Measurements from ENCODE around the gene GTF3C4. TPM values are rescaled to one million over a fixed set of nuclear protein-coding genes. Genes with fewer than 3 reads are reported as not detected.
"Not testable (repeated sequence)": the region's sequence is repeated elsewhere in the genome, so short reads cannot be mapped to it uniquely, and the experiment has no call there.

The GTF3C4 gene
- total RNA-seq, 1 donor from 2014 or later: 7.2 TPM

DNA sequence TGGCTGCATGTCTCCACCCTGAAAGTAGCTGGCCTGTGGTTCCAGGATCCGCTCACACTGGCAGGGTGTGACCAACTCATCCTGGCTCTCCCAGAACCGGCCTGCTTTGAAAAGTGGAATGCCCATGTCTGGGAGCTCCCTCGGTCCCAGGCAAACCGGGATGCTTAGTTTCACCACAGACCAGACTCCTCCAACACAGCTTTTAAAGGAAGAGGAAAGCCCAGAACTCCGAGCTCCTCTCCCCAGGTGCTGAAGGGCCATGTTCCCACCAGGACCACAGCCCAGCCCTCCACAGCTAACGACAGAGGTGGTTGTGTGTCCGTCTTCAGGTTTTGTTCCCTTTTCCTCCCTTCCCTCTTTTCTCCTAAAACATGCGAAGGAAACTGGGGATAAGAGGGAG lies 38.0 kb downstream of the GTF3C4 start:
- no peak for TF ChIP-seq CTCF (conservative IDR thresholded peaks at IDR 0.05; ENCODE audit: low read depth, low read length)
- DNase-seq (ENCODE audit: low read depth): no peak
- H3K4me3 ChIP-seq (ENCODE audit: low read depth, low read length): no peak overlapping the region

GRCh38 chr9:132708769-132709430 lies 38.6 kb downstream of the GTF3C4 start:
- no peak for TF ChIP-seq CTCF (conservative IDR thresholded peaks at IDR 0.05; ENCODE audit: low read depth, low read length)
- no peak overlapping the region for H3K4me3 ChIP-seq (ENCODE audit: low read depth, low read length)
- DNase-seq (ENCODE audit: low read depth): no peak

GRCh38 chr9:132710333-132710732 lies 40.1 kb downstream of the GTF3C4 start:
- H3K4me3 ChIP-seq (ENCODE audit: low read depth, low read length): no peak overlapping the region
- no peak for TF ChIP-seq CTCF (conservative IDR thresholded peaks at IDR 0.05; ENCODE audit: low read depth, low read length)
- no peak for DNase-seq (ENCODE audit: low read depth)

GRCh38 chr9:132711152-132711551 lies 40.9 kb downstream of the GTF3C4 start:
- not testable (repeated sequence) for DNase-seq (ENCODE audit: low read depth); H3K4me3 ChIP-seq (ENCODE audit: low read depth, low read length)

DNA sequence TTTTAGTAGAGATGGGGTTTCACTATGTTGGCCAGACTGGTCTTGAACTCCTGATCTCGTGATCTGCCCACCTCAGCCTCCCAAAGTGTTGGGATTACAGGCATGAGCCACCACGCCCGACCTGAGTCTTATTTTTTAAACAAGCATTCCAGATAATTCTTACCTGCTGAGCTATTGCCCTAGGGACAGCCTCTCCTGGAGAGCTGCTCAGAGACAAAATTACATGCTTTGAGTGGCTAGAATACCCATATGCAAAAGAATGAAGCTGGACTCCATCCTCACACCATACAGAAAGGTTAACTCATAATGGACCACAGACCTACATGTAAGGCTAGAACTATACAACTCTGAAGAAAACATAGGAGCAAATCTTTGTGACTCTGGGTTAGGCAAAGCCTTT lies 41.6 kb downstream of the GTF3C4 start:
- DNase-seq (ENCODE audit: low read depth): no peak
- no peak for TF ChIP-seq CTCF (conservative IDR thresholded peaks at IDR 0.05; ENCODE audit: low read depth, low read length)
- H3K4me3 ChIP-seq (ENCODE audit: low read depth, low read length): no peak overlapping the region

DNA sequence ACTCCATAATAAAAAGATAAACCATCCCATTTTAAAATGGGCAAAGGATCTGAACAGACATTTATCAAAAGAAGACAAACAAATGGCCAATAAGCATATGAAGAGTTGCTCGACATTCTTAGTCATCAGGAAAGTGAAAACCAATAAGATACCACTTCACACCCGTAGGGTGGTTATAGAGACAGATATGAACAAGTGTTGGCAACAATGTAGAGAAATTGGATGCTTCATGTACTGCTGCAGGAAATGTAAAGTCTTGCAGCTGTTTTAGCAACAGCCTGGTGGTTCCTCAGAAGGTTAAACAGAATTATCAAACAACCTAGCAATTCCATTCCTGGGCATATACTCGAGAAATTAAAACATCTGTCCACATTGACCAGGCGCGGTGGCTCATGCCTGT lies 42.5 kb downstream of the GTF3C4 start:
- TF ChIP-seq CTCF (conservative IDR thresholded peaks at IDR 0.05; ENCODE audit: low read depth, low read length): no peak
- DNase-seq (ENCODE audit: low read depth): no peak
- H3K4me3 ChIP-seq (ENCODE audit: low read depth, low read length): no peak overlapping the region

- no peak overlapping the region for H3K4me3 ChIP-seq (ENCODE audit: low read depth, low read length)
- TF ChIP-seq CTCF (conservative IDR thresholded peaks at IDR 0.05; ENCODE audit: low read depth, low read length): no peak
- no peak for DNase-seq (ENCODE audit: low read depth)
Measured at GRCh38 chr9:132716007-132716406, 45.7 kb downstream of the GTF3C4 start.

Measured in epithelial cell of proximal tubule (primary cell).